Measurements from ENCODE around the gene TBXAS1. TPM values are rescaled to one million over a fixed set of nuclear protein-coding genes. Genes with fewer than 3 reads are reported as not detected.

TBXAS1 gene
- polyA plus RNA-seq, 2 of the 4 experiments (the other 2 are of a cell fraction), result 8.8 to 11.6 TPM

DNA sequence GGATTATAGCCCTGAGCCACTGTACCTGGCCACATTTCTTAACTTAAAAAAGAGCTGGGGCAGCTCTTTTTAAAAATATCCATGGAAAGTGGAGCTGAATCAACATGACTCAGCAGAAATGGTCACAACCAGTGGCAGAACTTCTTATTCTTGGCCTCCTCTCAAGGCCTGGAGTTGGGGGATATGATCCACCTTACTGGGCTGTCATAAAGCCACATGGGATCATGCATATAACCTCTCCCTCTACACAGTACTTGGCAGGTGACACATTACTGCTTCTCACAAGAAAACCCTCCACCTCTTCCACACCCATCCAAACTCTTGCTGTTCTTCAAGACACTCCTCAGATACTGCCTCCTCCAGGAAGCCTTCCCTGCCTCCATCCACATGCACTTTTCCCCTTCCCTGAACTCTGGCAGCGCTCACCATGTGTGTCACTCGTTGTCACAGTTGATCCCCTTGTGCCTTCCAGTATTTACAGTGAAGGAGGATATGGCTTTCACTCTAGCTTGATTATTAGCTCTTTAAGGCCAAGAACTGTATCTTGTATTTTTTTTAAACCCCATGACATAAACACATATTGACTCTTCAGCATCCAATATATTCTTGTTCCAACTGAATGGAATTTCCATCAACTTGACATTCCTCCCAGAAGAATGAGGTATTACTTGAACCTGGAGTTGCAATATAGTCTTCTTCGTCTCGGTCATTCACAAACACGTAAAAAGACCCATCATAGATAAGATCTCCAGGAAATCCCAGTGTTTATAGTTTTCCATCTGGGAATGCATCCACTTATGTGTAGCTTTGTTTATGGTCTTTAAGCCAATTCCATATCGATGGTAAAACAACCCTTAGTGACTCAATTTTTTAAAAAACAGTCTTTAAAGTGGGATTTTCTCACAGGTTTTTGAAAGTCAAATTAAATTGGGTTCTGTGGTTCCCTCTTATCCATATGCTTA is 85.5 kb downstream of the TBXAS1 start (continued):
- TF ChIP-seq, protein P1, sequence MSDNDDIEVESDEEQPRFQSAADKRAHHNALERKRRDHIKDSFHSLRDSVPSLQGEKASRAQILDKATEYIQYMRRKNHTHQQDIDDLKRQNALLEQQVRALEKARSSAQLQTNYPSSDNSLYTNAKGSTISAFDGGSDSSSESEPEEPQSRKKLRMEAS (IDR thresholded peaks at IDR 0.05), result no peak
- TF ChIP-seq KDM1A (IDR thresholded peaks at IDR 0.05; ENCODE audit: low read depth), result no peak
- TF ChIP-seq CBX8 (IDR thresholded peaks at IDR 0.05), result no peak
- no peak for TF ChIP-seq POLR2AphosphoS2 (conservative IDR thresholded peaks at IDR 0.05; ENCODE audit: low read length)
- TF ChIP-seq EP300 (IDR thresholded peaks at IDR 0.05), result no peak
- TF ChIP-seq, protein P2, sequence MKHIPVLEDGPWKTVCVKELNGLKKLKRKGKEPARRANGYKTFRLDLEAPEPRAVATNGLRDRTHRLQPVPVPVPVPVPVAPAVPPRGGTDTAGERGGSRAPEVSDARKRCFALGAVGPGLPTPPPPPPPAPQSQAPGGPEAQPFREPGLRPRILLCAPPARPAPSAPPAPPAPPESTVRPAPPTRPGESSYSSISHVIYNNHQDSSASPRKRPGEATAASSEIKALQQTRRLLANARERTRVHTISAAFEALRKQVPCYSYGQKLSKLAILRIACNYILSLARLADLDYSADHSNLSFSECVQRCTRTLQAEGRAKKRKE (CRISPR knock-in tag; IDR thresholded peaks at IDR 0.05; ENCODE audit: low read depth), result no peak
- TF ChIP-seq SREBF2 (IDR thresholded peaks at IDR 0.05), result no peak
- no peak for TF ChIP-seq FOSL2 (IDR thresholded peaks at IDR 0.05)
- 0 out of 2 replicates have a peak, but pooled peaks have one; percentile 9 for TF ChIP-seq FOSL2 (CRISPR knock-in tag; IDR thresholded peaks at IDR 0.05)

DNA sequence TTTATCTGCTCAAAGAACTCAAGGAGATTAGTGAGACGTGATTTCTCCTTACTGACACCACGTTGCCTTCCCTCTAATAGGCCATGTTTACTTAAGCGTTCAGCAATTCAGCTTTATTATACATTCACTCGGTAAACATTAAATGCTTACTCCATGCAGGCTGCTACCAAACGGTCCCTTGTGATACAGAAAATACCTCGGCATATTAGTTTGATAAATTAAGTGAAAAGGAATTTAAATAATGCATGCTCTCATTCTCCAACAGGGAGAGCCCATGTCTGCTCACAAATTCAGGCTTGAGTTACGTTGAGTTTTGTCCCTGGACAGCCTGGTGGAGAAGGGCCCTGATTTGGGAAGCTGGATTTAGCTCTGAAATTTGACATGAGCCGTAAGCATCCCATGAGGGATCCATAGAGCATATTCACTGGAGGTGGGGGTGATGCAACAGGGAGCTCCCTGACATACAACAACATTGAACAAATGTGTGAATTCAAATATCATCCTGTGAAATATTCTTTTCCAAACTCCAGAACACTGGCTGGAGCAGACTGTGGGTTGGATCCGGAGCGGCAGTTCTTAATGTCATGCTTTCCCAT is 86.3 kb downstream of the TBXAS1 start:
- WGBS (ENCODE audit: missing lambda C conversion rate), result 44% methylated on average over 10 of the region's 10 CpGs
- peak in 1 of 2 experiments; percentile 17; a peak in 3 of 6 replicates for ATAC-seq
- Histone ChIP-seq H3K4me1 (peaks cover 41% of the 10 kb centered on the region), H3K9me3 (peaks cover 6% of the 10 kb centered on the region; the same call in 1 of the 3 replicates), H3K4me2 (peak overlapping the region; percentile 70), H3K4me3 (no peak overlapping the region), H3K27ac (peak overlapping the region; percentile 94 to 95)
- peak in 1 of 2 experiments; percentile 30 for DNase-seq (ENCODE audit: low read depth in 1 of 2, low spot score in 1 of 2)
- TF ChIP-seq FOXS1 (CRISPR knock-in tag; IDR thresholded peaks at IDR 0.05), result peak; percentile 75; the same call in 1 of the 2 replicates
- TF ChIP-seq GATA3 (IDR thresholded peaks at IDR 0.05; ENCODE audit: borderline replicate concordance), result no peak; the same call in 1 of the 2 replicates
- TF ChIP-seq HOXB13 (CRISPR knock-in tag; IDR thresholded peaks at IDR 0.05; ENCODE audit: low read depth), result peak; percentile 29; the same call in 1 of the 2 replicates
- TF ChIP-seq MYC (IDR thresholded peaks at IDR 0.05; ENCODE audit: borderline replicate concordance, low read length), result no peak
- TF ChIP-seq, protein P1 (IDR thresholded peaks at IDR 0.05), result no peak; the same call in 1 of the 2 replicates
- TF ChIP-seq PHF8 (IDR thresholded peaks at IDR 0.05; ENCODE audit: borderline replicate concordance, low read depth), result no peak
- TF ChIP-seq, protein P3, sequence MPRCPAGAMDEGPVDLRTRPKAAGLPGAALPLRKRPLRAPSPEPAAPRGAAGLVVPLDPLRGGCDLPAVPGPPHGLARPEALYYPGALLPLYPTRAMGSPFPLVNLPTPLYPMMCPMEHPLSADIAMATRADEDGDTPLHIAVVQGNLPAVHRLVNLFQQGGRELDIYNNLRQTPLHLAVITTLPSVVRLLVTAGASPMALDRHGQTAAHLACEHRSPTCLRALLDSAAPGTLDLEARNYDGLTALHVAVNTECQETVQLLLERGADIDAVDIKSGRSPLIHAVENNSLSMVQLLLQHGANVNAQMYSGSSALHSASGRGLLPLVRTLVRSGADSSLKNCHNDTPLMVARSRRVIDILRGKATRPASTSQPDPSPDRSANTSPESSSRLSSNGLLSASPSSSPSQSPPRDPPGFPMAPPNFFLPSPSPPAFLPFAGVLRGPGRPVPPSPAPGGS (IDR thresholded peaks at IDR 0.05), result no peak
- no peak for TF ChIP-seq NR3C1 (IDR thresholded peaks at IDR 0.05)
- TF ChIP-seq RAD21 (conservative IDR thresholded peaks at IDR 0.05 in 1 of 2, IDR thresholded peaks at IDR 0.05 in 1 of 2), result no peak
- TF ChIP-seq JUN (IDR thresholded peaks at IDR 0.05), result no peak
- no peak for TF ChIP-seq KDM1A (IDR thresholded peaks at IDR 0.05; ENCODE audit: low read depth)
- no peak for TF ChIP-seq FOSL2 (IDR thresholded peaks at IDR 0.05)
- peak; percentile 11; the same call in 1 of the 2 replicates for TF ChIP-seq FOSL2 (CRISPR knock-in tag; IDR thresholded peaks at IDR 0.05)
- no peak for TF ChIP-seq TFCP2L1 (CRISPR knock-in tag; IDR thresholded peaks at IDR 0.05)
- TF ChIP-seq, protein P4, sequence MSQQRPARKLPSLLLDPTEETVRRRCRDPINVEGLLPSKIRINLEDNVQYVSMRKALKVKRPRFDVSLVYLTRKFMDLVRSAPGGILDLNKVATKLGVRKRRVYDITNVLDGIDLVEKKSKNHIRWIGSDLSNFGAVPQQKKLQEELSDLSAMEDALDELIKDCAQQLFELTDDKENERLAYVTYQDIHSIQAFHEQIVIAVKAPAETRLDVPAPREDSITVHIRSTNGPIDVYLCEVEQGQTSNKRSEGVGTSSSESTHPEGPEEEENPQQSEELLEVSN (IDR thresholded peaks at IDR 0.05; ENCODE audit: borderline replicate concordance, low read depth), result no peak
- TF ChIP-seq ZNF302 (CRISPR knock-in tag; IDR thresholded peaks at IDR 0.05), result no peak
- TF ChIP-seq CEBPB (IDR thresholded peaks at IDR 0.05), result no peak
- TF ChIP-seq FOSB (CRISPR knock-in tag; IDR thresholded peaks at IDR 0.05), result no peak
- TF ChIP-seq BHLHE40 (IDR thresholded peaks at IDR 0.05; ENCODE audit: low read depth, low read length), result no peak
- no peak for FAIRE-seq
- POLR2A ChIA-PET, result no interaction called here
- CTCF ChIA-PET, result interaction anchor here (0.6 to 2.2 kb wide), 7 partner anchors 11 to 270 kb away, joined by 3 to 7 read pairs (median 3); no protein-coding TSS in a partner anchor
